Measurements from ENCODE around the gene XYLT1.

XYLT1 gene

GRCh38 chr16:17356243-17356933, 114.4 kb downstream of the XYLT1 start:
- peaks cover 14% of the 10 kb centered on the region for H3K79me2 ChIP-seq (ENCODE audit: control insufficient read depth, low read length)
- no peaks in the 10 kb centered on the region for H3K36me3 ChIP-seq (ENCODE audit: control insufficient read depth, low read length)
- H4K20me1 ChIP-seq (ENCODE audit: control insufficient read depth, insufficient read depth, low read depth, low read length), result no peaks in the 10 kb centered on the region
- H3K9me3 ChIP-seq (ENCODE audit: control insufficient read depth, insufficient read depth, low read length), result no peaks in the 10 kb centered on the region
- H3K27ac ChIP-seq (ENCODE audit: low read depth, low read length), result no peak overlapping the region
- no peak overlapping the region for H3K4me2 ChIP-seq (ENCODE audit: low read length)
- no peaks in the 10 kb centered on the region for H3F3A ChIP-seq (ENCODE audit: control insufficient read depth, insufficient read depth)
- H3K4me1 ChIP-seq (ENCODE audit: control insufficient read depth, low read length), result peaks cover 26% of the 10 kb centered on the region
- no peak for TF ChIP-seq CTCF (IDR thresholded peaks at IDR 0.05; ENCODE audit: low read depth, low read length, poor library complexity, severe bottlenecking)
- no peak for TF ChIP-seq EZH2phosphoT487 (IDR thresholded peaks at IDR 0.05; ENCODE audit: borderline replicate concordance, low read length)
- no peaks in the 10 kb centered on the region for H3K9me2 ChIP-seq (replicated peaks; ENCODE audit: control insufficient read depth, low read length)
- no peak overlapping the region for H3K4me3 ChIP-seq (ENCODE audit: low read length)
- H3K27me3 ChIP-seq (ENCODE audit: control insufficient read depth, low read length), result no peaks in the 10 kb centered on the region

- H3K27me3 ChIP-seq (ENCODE audit: control insufficient read depth, low read length), result no peaks in the 10 kb centered on the region
- no peaks in the 10 kb centered on the region for H3F3A ChIP-seq (ENCODE audit: control insufficient read depth, insufficient read depth)
- peaks cover 9% of the 10 kb centered on the region for H3K79me2 ChIP-seq (ENCODE audit: control insufficient read depth, low read length)
- peaks cover 10% of the 10 kb centered on the region for H3K4me1 ChIP-seq (ENCODE audit: control insufficient read depth, low read length)
- no peak overlapping the region for H3K4me2 ChIP-seq (ENCODE audit: low read length)
- no peak overlapping the region for H3K27ac ChIP-seq (ENCODE audit: low read depth, low read length)
- H3K9me2 ChIP-seq (replicated peaks; ENCODE audit: control insufficient read depth, low read length), result no peaks in the 10 kb centered on the region
- TF ChIP-seq EZH2phosphoT487 (IDR thresholded peaks at IDR 0.05; ENCODE audit: borderline replicate concordance, low read length) (no peak), CTCF (IDR thresholded peaks at IDR 0.05; ENCODE audit: low read depth, low read length, poor library complexity, severe bottlenecking) (no peak)
- H3K4me3 ChIP-seq (ENCODE audit: low read length), result no peak overlapping the region
- no peaks in the 10 kb centered on the region for H4K20me1 ChIP-seq (ENCODE audit: control insufficient read depth, insufficient read depth, low read depth, low read length)
- no peaks in the 10 kb centered on the region for H3K36me3 ChIP-seq (ENCODE audit: control insufficient read depth, low read length)
- no peaks in the 10 kb centered on the region for H3K9me3 ChIP-seq (ENCODE audit: control insufficient read depth, insufficient read depth, low read length)
Measured at GRCh38 chr16:17354685-17355084, 116.1 kb downstream of the XYLT1 start.

- no peaks in the 10 kb centered on the region for H4K20me1 ChIP-seq (ENCODE audit: control insufficient read depth, insufficient read depth, low read depth, low read length)
- no peaks in the 10 kb centered on the region for H3K36me3 ChIP-seq (ENCODE audit: control insufficient read depth, low read length)
Measured at GRCh38 chr16:17354141-17354601, 116.6 kb downstream of the XYLT1 start.

More at GRCh38 chr16:17354141-17354601, 116.6 kb downstream of the XYLT1 start:
- Histone ChIP-seq H3K9me2 (replicated peaks; ENCODE audit: control insufficient read depth, low read length) (no peaks in the 10 kb centered on the region), H3K27ac (ENCODE audit: low read depth, low read length) (no peak overlapping the region), H3K4me2 (ENCODE audit: low read length) (no peak overlapping the region), H3K9me3 (ENCODE audit: control insufficient read depth, insufficient read depth, low read length) (no peaks in the 10 kb centered on the region), H3K27me3 (ENCODE audit: control insufficient read depth, low read length) (no peaks in the 10 kb centered on the region), H3K79me2 (ENCODE audit: control insufficient read depth, low read length) (peaks cover 5% of the 10 kb centered on the region), H3K4me1 (ENCODE audit: control insufficient read depth, low read length) (peaks cover 5% of the 10 kb centered on the region), H3F3A (ENCODE audit: control insufficient read depth, insufficient read depth) (no peaks in the 10 kb centered on the region), H3K4me3 (ENCODE audit: low read length) (no peak overlapping the region)
- TF ChIP-seq CTCF (IDR thresholded peaks at IDR 0.05; ENCODE audit: low read depth, low read length, poor library complexity, severe bottlenecking) (no peak), EZH2phosphoT487 (IDR thresholded peaks at IDR 0.05; ENCODE audit: borderline replicate concordance, low read length) (no peak)

Data from DOHH2 (cell line).